ENCODE results near the gene CNN3.

The CNN3 gene

DNA sequence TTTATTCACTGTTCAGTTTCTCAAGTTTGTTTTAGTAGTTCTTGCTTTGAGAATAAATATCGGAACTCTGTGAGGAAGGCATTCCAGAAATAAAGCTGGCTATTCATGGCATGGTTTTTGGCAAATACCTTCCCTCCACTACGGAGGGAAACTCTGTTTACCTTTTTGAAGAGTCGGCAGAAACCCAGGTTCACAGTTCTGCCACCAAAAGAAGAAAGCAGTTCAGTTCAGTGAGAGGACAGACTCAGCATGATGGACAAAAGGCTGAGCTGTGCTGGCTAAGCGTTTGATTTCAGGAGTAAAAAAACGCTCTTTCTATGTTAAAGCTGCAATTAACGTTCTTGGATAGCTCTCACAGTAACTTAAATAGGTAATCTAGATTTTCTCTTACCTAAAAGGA, 42.4 kb downstream of the CNN3 start:
- DNase-seq = no peak

DNA sequence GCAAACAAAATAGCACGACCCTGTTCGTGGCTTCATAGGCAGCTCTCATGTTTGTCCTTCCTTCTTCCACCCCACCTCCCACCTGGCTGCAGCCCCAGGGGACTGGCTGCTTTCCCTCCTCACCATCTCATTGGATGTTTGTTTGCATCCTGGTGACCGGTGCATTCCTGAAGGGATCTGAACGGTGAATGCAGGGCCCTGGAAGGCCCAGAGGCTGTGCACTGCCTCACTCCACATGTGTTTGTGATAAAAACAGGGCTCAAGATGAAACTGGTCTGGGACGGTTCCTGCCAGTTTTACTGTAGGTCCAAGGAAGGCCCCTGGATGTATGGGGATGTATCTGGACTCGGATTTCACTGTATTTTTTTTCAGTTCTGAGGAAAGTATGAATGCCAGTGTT, 42.8 kb downstream of the CNN3 start:
- DNase-seq = no peak

DNA sequence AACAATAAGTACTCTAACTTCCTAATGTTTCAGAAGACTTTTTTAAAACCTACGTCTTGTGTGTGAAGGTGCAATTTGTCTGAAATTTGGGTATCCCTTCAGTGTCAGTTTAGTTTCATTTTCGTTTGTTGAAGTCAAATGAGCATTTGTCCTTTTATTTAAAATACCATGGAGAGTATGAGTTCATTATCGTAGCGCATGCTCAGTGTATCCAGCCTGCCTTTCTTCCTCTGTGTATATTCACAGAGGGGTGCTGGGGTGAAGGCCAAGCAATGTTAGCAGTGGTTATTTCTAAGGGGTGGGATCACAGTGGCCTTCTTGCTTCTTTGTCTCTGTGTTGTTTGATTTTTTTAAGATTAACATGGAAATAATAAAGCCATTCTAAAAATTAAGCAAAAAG, 43.2 kb downstream of the CNN3 start:
- peak; percentile 3 to 38 (median 6) for DNase-seq

DNA sequence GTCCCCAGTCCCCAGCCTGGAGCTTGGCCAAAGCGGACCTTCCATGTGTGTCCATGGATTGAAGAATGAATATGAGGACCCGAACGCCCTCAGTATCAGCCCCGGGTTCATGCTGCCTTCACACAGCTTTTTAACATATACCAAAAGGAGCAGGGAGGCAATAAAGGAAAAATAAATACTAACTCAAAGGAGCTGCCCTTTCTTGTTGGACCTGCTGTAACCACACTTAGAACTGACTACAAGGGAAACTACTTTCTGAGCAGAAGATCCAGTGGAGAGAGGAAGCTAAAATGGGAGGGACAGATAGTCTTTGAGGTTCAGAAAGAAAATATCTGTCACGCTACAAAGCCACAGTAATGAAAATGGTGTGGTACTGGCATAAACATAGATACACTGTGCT, 48.6 kb downstream of the CNN3 start:
- DNase-seq = no peak

DNA sequence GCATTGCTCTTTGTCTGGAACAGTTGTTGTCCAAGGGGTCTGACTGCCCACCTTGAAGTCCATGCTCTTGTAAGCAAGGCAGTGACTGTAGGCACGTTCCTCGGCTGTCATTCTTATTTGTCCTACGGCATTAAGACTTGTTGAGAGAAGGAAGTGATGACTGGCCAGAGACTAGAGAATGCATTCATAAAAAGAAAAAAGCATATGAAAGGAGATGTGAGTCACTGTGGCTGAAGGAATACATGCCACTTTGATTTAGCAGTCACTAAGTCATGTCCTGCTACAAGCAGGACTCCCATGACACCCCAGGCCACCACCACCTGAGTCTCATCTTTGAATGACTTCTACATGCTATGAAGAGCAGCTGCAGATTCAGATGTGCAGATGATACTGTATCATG, 50.5 kb downstream of the CNN3 start:
- peak in 2 of 3 donors; percentile 15 to 24 for DNase-seq

DNA sequence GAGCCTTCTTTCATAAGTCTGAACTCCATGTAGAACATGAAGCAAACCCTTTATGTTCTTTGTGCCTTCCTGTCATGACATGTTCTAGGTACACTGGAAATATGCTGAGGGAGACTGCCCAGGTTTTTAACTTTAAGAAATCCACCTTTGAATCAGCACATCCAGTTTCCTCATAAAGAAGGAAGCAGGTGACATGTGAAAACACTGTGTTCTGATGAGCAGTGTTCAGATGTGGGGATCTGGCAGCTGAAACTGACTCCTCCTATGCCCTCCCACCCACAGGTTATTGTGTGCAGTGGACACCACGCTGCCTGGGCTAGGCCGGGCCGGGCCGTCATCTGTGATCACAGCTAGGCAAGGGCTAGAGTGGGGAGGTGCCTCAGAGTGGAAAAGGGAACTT, 51.1 kb downstream of the CNN3 start:
- DNase-seq = peak; percentile 18 to 46 (median 37)

DNA sequence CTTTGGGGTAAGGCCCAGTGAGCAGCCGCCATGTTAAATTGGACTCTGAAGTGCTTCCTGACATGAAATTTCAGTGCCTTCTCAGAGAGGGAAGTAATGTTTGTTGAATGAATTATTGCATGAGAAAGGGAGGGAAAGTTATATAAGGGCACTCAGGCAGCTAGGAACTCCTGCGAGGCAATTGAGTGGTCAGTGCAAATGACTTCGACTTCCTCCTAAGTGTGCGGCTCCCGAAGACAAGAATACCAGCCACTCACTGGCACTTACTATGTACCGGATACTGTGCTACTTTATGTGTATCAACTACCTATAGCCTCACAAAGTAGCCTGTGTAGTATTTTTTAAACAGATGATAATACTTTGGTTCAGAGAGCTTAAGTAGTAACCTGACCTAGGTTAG, 52.5 kb downstream of the CNN3 start:
- no peak for DNase-seq

DNA sequence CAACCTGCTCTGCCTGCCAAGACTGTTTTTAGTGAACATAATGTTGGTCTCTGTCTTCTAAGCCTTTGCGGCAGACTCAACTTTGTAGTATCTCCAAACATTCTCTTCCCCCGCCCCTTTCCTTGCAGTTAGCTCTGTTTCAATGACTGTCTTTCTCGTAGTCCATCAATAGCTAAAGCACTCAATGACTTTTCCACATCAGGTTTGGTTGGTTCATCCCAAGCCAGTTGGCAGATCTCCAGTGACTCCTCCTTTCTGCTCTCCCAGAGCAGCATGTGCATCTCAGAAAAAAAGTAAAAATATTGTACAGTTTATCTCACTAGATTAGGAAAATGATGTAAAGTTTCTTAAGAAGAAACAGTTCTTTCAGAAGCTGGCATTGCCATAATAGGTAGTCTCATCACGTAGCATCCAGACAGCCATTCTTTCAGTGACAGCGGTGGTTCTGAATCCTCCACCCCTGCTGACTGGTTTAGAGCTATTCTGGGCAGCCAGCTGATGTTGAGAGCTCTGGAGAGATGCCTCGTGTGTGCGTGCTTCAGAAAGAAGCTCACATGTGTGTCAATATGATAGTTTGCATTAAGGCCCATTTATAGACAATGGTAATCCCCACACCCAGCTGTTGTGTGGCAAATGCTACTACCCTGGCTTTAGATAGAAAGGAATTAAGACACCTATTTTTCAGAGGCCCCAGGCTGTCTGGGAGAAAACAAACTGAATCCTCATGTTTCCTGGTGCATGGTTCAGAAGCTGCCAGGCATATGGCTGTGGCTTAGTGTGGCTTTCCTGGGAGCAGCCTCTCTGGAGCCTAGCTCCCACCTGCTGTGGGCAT, 53.2 kb downstream of the CNN3 start:
- DNase-seq = no peak

DNA sequence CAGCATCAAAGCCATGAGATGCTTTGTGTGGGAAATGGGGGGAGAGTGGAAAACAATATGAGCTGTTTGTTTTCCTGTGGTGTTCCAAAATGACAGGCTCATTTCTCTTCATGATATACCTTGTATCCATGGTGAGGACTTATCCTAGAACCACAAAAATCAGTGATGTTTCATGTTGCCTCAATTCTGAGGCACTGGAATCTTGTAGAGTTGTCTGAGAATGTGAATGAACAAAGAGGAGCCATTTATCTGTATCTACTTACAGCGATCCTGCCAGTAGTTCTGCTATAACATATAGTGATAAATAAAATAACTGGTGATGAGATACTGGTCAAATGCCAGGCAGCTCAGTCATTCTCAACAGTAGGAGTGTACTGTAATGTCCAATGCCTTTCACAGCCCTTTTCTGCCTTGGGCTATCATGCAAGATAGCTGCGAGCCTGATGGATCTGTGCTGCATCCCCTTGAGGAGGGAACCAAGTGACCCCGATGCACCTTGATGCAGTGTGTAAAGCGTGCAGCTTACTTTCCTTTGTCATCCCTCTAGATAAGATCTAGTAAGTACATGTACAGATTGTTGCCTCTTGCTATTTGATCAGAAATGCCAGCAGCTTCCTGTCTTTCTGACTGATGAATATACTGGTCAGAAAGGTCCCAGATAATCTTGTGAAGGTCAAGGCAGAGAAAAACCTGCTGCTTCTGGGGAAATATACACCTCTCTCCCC, 54.0 kb downstream of the CNN3 start:
- no peak for DNase-seq

DNA sequence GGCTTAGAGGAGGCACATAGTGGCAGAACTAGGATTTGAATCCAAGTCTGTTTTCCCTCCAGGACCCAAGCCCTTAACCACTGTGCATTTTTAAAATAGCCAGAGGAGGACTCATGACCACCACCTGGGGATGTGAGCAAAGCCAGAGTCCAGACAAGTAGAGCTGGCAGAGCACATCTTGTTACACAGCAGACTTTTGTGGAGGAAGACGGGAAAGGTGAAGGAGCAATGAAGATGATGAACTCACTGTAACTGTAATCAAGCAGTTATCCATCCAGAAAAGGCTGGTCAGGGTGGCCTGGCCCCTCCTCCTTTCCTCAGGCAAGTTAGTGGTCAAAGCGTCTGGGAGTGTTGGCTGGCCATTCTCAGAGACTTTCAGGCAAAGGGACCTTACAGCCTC, 55.9 kb downstream of the CNN3 start:
- no peak for DNase-seq

DNA sequence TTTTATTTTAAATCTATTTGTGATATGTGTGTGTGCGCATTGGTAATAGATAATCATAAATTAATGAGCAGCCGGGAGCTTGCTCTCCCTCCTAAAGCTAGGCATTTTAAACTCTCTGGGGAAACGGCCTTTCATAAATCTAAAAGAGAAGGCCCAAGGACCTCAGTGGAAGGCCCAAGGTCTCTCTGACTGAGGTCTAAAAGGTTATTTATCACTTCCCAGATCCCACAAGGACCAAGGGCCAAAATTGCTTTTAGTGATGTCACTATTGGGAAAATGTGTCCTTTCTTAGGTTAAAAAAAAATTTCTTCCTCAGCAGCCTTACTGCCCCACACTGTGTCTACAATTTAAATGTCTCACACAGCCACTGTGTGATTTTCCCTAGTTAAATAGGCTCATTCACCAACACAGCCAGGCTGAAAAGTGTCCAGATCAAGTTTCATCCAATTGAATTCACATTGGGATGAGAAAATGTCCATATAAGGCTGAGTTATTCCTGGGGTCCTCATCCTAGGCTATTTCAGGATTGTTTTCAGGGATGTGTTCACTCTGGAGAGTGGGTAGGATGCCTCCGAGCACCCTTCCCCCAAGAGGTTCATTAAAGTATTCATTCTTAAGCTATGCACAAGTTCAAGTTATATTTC, 60.6 kb downstream of the CNN3 start:
- DNase-seq = no peak

DNA sequence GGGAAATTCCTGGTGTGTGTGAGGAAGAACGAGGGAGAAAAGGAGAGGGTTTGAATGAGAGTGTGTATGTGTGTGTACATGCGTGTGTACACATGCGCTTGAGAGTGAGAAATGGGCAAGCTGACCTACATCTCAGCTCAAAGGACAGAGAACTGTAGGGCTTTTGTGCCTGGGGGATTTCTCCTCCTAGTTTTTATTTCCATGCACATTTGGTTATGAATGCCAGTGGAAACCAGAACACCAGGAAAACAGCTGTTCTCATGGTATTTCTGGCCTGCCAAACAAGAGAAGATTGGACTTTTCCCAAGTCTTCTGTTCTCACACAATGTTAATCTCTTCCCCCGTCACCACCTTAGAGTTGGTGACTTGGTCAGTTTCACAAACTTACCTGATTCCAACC, 61.5 kb downstream of the CNN3 start:
- no peak for DNase-seq

DNA sequence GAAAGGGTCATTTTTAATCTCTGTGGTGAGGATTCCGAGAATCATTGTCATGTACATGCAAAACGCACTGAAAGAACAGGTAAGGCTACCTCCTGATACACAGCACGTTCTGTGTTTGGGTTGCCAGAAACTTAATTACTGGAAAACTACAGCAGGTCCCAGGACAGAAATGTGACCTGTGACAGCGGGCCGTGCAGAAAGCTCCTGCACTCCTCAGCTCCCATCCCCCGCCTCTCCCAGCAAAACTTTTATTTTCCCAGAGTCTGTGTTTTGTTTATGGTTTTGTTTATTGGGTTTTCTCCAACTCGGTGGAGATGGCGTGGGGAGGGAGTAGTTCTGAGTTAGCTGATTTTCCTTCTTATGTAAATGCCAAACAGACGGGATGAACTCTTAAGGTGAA, 62.1 kb downstream of the CNN3 start:
- DNase-seq = no peak

DNA sequence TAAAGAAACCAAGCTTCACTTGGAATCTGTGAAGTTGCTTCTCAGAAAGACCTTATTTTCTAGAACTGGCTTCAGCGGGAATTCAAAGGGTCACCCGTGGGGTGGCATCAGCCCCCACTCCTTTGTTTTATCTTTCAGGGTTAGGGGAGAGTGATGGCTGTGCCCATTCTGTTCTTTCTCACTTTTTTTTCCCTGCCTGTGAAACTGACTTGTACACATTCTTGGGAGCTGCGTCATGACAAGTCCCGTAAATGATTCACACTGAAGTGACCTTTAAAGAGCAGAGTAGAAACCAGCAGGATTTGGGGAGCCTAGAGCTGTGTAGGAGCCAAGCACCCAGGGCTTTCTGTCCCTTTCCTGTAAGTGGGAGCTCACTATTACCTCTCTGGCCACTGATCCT, 63.0 kb downstream of the CNN3 start:
- peak in 2 of 3 donors; percentile 12 to 28 for DNase-seq

DNA sequence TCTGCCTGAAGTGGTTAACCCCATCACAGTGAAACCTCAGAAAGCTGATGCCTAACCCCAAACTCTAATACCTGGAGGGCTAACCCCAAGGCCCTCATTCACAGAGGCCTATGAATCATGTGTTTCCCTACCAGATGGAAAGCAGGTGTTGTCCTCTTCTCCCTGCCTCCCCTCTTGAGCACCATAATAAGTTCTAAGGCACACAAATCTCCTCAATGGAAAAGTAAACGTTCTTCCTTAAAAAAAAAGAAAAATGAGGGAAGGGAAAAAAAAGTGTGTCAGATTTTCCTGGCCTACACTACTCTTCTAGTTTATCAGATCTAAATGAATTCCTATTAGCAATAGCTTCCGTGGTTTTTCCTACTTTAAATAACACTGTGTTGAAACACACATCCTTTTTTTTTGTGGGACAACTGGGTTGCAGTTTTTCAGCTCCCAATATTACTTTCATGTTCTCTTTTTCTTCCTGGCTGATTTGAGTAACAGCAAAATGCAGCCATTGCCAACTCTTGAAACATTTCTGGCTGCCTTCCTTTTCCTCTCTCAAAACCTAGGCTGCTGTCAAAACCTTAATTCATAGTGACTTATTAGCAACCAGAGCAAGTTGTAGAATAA, 63.5 kb downstream of the CNN3 start:
- DNase-seq = peak in 2 of 3 donors; percentile 18 to 34

DNA sequence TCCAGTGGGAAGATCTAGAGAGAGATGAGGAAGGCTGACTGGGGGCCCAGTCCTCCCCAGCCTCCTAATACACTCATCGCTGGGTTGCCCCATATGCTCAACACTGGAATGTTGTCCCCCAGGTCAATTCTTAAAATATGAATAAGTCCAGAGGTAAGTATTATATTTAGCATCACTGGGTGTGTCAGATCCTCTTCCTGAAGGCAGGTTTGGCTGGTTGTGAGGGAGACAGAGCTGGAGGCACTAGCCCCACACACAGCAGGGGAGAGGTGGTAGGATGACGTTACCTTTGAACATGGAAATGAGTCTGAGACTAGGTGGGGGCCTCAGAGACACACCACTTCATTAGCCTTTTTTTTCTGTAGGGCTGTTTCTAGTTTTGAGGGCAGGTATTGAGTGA, 64.2 kb downstream of the CNN3 start:
- DNase-seq = no peak

DNA sequence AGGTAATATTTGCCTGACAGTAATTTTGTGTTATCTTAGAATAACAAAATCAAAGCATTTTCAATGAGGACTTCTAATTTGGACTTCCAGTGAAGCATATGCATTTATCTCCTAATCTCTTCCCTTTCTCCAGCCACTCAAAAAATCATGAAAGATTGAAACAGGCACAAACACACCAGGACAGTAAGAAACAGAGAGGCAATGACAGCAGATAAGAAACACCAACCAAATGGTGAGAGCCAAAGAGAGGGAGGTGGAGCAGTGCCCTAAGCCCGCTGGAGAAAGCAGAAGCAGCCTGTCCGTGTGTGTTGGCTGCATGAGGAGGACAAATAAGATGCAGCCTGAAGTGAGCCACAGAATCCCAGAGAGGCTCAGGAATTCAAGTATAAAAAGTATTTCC, 67.7 kb downstream of the CNN3 start:
- no peak for DNase-seq

DNA sequence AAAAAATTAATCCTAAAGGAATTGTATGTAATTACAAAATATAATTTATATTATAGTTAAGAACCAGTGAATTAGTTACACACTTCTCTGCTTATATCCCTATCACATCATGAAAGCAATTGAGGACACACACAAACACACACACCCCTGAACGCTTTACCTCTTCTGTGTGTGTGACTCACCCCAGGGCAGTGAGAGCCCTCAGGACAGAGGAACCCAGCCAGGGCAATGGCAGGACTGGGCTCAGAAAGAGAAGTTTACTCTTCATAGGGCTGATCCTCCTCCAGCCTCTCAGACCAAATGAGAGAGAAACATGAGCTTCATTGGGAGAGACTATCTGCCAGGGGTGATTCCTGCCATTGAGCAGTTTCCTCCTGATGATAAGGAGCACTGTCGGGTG, 68.6 kb downstream of the CNN3 start:
- DNase-seq = no peak

DNA sequence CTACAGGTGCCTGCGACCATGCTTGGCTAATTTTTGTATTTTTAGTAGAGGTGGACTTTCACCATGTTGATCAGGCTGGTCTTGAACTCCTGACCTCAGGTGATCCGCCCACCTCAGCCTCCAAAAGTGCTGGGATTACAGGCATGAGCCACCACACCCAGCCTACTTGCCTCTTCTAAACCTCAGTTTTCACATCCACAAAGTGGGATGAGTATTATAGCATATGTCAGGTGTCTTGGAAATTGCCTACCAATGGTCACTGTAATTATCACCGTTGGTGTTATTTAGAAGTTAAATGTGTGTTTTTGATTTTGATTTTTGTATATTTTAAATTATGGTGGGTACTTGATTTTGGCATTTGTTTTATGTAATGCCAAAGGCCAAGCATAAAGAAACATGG, 70.0 kb downstream of the CNN3 start:
- no peak for DNase-seq

DNA sequence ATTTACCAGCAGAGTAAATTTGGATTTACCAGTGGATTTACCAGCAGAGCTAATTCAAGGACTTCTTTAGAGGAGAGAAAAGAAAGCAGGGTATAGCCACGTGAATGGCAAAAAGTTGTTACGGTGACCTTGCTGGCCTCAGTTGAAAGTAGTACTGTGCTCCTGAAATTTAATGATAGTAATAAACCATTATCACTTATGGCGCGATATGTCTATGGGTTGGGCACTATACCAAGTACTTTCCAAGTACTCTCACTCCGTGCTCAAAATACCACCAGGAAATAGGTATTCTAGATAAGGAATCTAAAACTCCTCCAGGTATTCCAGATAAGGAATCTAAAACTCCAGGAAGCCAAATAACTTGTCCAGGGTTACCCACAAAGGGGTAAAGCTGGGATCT, 70.9 kb downstream of the CNN3 start:
- DNase-seq = no peak

DNA sequence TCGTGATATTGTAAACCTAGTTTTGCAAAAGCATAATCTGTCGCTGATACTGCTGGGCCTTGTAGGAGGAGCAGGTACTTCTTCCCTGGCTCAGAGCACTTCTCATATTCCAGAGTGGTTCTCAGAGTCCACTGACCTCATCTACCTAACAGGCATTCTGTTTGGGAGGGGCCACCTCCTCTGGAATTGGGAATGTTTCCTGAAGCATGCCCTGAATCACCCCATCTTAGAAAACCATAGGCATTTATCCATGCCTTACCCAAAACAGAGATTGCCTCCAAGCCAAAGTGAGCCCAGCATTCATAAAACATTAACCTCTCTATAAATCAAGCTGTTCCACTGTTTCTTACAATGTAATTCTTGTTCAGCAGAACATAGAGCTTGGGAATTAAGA, 71.6 kb downstream of the CNN3 start:
- DNase-seq = no peak

DNA sequence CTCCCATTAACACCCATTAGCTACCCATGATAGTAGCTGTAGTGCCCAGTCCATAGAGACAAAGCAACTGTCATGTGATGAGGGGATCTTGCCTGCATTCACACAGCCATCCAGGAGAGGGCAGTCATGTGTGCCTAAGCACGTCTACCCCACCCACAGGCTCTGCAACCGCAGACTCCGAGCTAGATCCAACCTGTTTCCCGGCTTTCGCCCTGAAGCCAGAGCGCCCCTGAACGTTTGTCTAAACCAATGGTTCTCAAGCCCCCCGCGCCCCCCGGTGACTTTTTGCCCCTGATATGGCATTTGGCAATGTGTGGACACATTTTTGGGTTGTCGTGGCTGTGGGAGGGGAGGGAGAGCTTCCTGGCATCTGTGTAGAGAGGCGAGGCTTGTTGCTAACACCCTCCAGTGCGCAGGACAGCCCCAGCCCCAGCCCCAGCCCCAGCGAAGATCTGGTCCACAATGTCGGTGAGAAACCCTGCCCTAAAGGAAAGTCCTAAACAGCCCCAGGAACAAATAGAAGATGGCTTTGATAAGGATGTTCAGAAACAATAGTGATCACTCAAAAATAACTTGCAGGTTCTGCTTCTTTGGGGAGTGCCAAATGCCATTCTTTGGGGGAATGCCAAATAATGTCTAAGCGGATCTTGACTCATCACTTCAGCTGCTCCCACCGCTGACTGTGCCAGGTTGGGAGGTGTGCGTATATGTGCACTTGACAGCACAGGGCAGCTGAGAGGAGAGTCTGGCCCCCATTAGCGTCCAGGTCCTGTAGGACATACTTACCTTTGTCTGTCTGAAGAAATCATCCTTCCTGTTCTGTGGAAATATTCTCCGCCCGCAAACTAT, 72.2 kb downstream of the CNN3 start:
- DNase-seq = peak; percentile 87 to 91 (median 89)

DNA sequence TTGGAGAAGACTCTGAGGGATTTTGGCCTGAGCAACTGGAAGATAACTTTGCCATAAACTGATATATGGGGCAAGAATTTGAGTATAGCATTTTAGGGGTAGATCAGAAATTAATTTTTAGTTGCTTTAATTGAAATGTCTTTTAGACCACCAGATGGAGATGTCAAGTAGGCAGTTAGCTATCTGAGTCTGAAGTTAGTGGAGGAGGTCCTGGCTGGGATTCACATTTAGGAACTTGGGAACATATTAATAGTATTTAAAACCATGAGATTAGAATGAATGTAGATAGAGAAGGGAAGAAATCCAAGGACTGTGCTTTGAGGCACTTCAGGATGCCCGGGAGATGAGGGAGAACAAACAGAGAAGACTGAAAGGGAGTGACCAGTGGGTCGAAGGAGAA, 74.1 kb downstream of the CNN3 start:
- no peak for DNase-seq

All from suppressor macrophage treated with lipopolysaccharide for 1 hour (primary cell).